ENCODE results near the gene PLAC8L1. TPM values are rescaled to one million over a fixed set of nuclear protein-coding genes. Genes with fewer than 3 reads are reported as not detected.

Gene PLAC8L1
- total RNA-seq, 6 experiments from 2014 or later, result not detected

GRCh38 chr5:146043722-146044121 is 61.7 kb downstream of the PLAC8L1 start:
- H3K4me1 ChIP-seq, result peaks cover 0 to 28% (median 4%) of the 10 kb centered on the region in 4 donors
- intact Hi-C loops (cut with DNase I), result no loop called here
- no peak overlapping the region for H3K4me3 ChIP-seq
- no peak overlapping the region for H3K27ac ChIP-seq
- no peak for TF ChIP-seq POLR2A (IDR thresholded peaks at IDR 0.05)
- no peak for TF ChIP-seq CTCF (IDR thresholded peaks at IDR 0.05)
- H3K27me3 ChIP-seq, result no peaks in the 10 kb centered on the region
- DNase-seq (no peak), ATAC-seq (no peak)
- 85% methylated on average over 4 of the region's 4 CpGs for WGBS (ENCODE audit: insufficient coverage, low coverage, low lambda C conversion rate, missing lambda C conversion rate)
- no peaks in the 10 kb centered on the region for H3K9me3 ChIP-seq
- H3K36me3 ChIP-seq, result no peaks in the 10 kb centered on the region

- Histone ChIP-seq H3K27ac (no peak overlapping the region), H3K36me3 (no peaks in the 10 kb centered on the region), H3K9me3 (no peaks in the 10 kb centered on the region), H3K4me3 (no peak overlapping the region), H3K27me3 (no peaks in the 10 kb centered on the region), H3K4me1 (peaks cover 0 to 27% (median 4%) of the 10 kb centered on the region in 4 donors)
- intact Hi-C loops (cut with DNase I), result no loop called here
- 70% methylated on average over 2 of the region's 5 CpGs for WGBS (ENCODE audit: insufficient coverage, low coverage, low lambda C conversion rate, missing lambda C conversion rate)
- no peak for DNase-seq
- no peak for TF ChIP-seq POLR2A (IDR thresholded peaks at IDR 0.05)
- no peak for TF ChIP-seq CTCF (IDR thresholded peaks at IDR 0.05)
- no peak for ATAC-seq
Measured at GRCh38 chr5:146042628-146043279, 62.6 kb downstream of the PLAC8L1 start.

- H3K27ac ChIP-seq, result no peak overlapping the region
- no peaks in the 10 kb centered on the region for H3K9me3 ChIP-seq
- H3K36me3 ChIP-seq, result no peaks in the 10 kb centered on the region
- ATAC-seq, result peak; percentile 53 to 75 (median 64)
- H3K4me3 ChIP-seq, result no peak overlapping the region
- peaks cover 0 to 18% (median 4%) of the 10 kb centered on the region in 4 donors for H3K4me1 ChIP-seq
- TF ChIP-seq POLR2A (IDR thresholded peaks at IDR 0.05) (no peak), CTCF (IDR thresholded peaks at IDR 0.05) (peak; percentile 30 to 51 (median 34))
- 82% methylated on average over 10 of the region's 10 CpGs for WGBS (ENCODE audit: insufficient coverage, low coverage, low lambda C conversion rate, missing lambda C conversion rate)
- H3K27me3 ChIP-seq, result no peaks in the 10 kb centered on the region
- intact Hi-C loops (cut with DNase I), result no loop called here
- no peak for DNase-seq
Measured at GRCh38 chr5:146041180-146041789, 64.1 kb downstream of the PLAC8L1 start.

- intact Hi-C loops (cut with DNase I), result no loop called here
- Histone ChIP-seq H3K9me3 (no peaks in the 10 kb centered on the region), H3K4me3 (no peak overlapping the region), H3K27me3 (no peaks in the 10 kb centered on the region), H3K4me1 (peaks cover 0 to 18% (median 4%) of the 10 kb centered on the region in 4 donors), H3K27ac (no peak overlapping the region), H3K36me3 (no peaks in the 10 kb centered on the region)
- ATAC-seq, result peak in 3 of 4 donors; percentile 29 to 70 (median 49)
- TF ChIP-seq POLR2A (IDR thresholded peaks at IDR 0.05) (no peak), CTCF (IDR thresholded peaks at IDR 0.05) (no peak)
- 54% methylated on average over 3 of the region's 3 CpGs for WGBS (ENCODE audit: insufficient coverage, low coverage, low lambda C conversion rate, missing lambda C conversion rate)
- no peak for DNase-seq
Measured at GRCh38 chr5:146040527-146040926, 64.8 kb downstream of the PLAC8L1 start.
